ENCODE data around the gene CCL27.
"Not testable (repeated sequence)": the region's sequence is repeated elsewhere in the genome, so short reads cannot be mapped to it uniquely, and the experiment has no call there.

Gene CCL27

DNA sequence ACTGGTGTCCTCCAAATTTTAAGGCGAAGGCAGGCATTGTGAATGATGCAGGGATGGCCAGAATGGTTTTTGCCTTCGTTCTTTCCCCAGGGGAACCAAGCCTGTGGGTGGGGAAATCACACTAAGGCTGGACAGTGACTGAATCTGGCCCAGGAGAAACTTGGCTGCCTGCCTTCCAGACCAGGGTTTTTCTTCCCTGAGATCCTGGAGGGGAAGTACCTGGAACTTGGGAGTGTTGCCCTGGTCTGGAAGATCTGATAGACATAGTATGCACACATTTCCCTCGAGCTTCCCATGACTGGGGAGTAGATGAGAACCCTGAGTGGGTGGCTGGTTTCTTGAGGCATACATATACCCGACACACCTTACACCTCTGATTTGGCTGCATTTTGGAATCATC lies 11.1 kb downstream of the CCL27 start:
- DNase-seq (ENCODE audit: low read depth in 3 of 3): no peak

DNA sequence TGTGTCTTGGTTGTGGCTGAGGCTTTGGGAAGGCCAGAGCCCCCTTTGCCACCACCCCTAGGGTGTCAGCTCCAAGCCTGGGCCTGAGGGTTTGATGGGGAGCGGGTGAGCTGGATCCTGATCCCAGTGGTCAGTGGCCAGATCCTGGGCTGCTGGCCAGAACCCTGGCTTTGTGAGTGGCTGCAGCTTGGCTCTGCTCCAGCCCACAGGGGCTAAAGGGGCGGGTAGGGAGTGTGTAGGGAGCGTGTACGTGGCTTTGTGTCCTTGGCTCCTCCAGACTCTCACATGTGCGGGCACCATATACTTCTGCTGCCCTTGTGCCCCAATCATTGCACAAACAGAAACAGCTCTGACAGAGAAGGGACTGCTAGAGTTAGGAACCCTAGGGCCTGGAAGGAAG lies 11.6 kb downstream of the CCL27 start:
- DNase-seq (ENCODE audit: low read depth in 3 of 3): no peak

DNA sequence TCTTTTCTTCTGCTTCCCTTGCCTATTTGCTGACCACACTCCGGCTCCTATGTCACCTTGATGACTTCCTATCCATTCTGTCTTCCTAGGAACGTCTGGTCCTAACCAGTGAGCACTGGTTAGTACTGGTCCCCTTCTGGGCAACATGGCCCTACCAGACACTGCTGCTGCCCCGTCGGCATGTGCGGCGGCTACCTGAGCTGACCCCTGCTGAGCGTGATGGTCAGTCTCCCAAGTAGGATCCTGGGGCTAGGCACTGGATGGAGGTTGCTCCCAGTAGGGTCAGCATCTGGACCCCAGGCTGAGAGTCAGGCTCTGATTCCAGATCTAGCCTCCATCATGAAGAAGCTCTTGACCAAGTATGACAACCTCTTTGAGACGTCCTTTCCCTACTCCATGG lies 13.8 kb downstream of the CCL27 start:
- no peak for DNase-seq (ENCODE audit: low read depth in 3 of 3)

DNA sequence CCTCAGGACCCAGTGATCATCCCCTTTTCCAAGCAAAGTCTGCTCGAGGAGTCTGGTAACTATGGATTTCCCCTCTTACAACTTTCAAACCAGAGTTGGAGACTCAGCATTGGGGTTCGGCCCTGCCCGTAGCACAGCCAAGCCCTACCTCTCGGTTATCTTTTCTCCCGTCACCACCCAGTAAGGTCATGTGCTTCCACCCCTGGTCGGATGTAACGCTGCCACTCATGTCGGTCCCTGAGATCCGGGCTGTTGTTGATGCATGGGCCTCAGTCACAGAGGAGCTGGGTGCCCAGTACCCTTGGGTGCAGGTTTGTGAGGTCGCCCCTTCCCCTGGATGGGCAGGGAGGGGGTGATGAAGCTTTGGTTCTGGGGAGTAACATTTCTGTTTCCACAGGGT lies 14.8 kb downstream of the CCL27 start:
- DNase-seq (ENCODE audit: low read depth in 3 of 3): no peak

DNA sequence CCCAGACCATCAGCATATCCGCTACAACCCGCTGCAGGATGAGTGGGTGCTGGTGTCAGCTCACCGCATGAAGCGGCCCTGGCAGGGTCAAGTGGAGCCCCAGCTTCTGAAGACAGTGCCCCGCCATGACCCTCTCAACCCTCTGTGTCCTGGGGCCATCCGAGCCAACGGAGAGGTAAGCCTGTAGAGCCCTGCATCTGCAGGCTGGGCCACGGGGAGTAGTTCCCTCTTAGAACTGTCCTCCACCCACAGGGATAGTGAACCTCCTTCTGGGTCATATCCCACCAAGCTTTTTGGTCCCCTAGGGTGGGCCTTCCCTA lies 15.4 kb downstream of the CCL27 start:
- no peak for DNase-seq (ENCODE audit: low read depth in 3 of 3)

DNA sequence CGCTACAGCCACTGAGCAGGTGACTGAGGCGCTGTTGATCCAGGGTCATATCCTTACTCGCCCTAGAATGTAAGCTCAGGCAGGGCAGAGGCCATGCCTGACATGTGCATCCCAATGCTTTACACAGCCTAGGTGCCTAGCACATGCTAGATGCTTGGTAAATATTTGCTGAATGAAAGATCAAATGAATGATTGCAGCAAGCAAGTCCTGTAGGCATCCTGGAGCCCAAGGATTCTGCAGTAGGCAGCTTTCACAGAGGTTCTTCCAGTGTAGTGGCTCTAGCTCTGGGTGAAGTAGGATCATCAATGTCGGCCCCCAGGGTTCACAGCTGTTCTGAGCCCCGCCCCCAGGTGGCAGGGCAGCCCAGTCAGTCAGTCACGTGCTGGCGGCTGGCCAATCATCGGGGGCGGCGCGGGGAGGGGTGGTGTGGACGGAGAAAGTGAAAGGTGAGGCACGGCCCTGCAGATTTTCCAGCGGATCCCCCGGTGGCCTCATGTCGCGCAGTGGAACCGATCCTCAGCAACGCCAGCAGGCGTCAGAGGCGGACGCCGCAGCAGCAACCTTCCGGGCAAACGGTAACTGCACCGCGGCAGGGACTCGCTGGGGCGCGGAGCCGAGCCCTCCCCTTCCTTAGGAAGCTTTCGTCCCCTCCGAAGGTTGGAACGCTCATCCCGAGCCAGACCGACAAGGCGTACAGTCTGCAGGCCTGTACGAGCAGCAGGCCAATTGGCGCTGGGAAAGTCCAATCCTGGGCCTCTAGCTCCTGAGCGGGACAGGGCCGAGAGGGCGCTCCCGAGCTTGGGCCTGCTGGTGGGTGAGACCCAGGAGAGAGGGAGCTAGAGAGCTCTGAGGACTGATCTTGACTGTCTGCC lies 16.0 kb downstream of the CCL27 start, which contains the start of gene GALT:
GALT (plus strand) TSS at position 465 of the 873 bp plus-strand sequence; CDS start at position 495, 30 bp downstream.
- peak; percentile 95 to 98 (median 97) for DNase-seq (ENCODE audit: low read depth in 3 of 3)

DNA sequence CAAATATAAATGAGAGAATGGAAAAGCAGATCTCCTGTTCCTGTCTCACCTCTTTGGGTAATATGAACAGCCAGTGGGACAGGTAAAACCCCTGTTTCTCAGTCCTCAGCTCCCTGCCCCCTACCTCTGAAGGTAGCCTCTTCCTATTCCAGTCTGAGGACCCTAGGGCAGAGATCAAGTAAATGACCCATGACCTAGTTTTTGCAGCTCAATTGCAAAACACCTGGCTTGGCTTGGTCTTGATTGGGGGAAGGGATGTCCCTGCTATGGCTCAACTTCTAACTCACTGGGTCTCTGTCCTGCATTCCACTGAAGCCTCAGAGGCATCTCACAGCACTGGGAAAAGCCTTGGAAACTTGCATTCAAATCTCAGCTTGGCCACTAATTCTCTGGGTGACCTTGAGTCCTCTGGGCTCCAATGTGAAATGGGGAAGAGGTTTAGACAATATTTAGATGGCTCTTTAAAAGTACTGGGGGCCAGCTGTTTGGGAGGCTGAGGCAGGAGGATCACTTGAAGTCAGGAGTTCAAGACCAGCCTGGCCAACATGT lies 17.6 kb downstream of the CCL27 start:
- no peak for DNase-seq (ENCODE audit: low read depth in 3 of 3)

DNA sequence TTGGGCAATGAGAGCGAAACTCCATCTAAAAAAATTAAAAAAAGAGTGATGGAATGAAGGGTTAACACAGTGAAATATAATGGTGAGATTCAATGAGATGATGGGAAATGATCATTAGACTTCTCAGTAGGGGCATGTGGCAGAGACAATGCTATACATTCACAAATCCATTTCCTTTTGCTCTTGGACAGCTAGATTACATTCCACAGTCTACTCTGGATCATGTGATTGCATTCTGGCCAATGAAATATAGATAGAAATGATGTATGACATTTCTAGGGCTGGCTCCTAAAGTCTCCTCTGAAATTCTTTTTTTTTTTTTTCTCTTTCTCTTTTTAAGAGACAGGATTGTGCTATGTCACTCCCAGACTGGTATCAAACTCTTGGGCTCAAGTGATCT lies 19.8 kb downstream of the CCL27 start:
- no peak for DNase-seq (ENCODE audit: low read depth in 3 of 3)

DNA sequence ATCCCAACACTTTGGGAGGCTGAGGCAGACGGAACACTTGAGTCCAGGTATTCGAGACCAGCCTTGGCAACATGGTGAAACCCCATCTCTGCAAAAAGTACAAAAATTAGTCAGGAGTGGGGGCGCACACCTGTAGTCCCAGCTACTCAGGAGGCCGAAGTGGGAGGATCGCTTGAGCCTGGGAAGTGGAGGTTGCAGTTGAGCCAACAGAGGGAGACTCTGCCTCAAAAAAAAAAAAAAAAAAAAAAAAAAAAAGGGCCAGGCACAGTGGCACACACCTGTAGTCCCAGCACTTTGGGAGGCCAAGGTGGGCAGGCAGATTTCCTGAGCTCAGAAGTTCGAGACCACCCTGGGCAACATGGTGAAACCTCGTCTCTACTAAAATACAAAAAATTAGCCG lies 23.1 kb downstream of the CCL27 start:
- not testable (repeated sequence) for DNase-seq (ENCODE audit: low read depth in 3 of 3)

DNA sequence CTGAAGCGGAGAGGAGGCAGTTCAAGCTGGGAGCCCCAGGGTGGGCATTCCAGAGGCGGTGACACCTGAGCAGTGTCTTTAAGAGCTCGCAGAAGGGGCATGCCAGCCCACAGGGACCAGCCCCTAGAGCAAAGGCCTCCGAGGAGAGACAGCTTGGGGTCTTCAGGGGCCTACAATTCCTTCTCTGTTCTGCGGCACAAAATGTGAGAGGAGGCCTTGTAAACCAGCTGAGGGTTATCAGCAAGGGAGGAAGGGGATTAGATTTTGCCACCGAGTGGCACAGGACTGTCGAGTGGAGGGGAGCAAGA lies 24.4 kb downstream of the CCL27 start:
- no peak for DNase-seq (ENCODE audit: low read depth in 3 of 3)

DNA sequence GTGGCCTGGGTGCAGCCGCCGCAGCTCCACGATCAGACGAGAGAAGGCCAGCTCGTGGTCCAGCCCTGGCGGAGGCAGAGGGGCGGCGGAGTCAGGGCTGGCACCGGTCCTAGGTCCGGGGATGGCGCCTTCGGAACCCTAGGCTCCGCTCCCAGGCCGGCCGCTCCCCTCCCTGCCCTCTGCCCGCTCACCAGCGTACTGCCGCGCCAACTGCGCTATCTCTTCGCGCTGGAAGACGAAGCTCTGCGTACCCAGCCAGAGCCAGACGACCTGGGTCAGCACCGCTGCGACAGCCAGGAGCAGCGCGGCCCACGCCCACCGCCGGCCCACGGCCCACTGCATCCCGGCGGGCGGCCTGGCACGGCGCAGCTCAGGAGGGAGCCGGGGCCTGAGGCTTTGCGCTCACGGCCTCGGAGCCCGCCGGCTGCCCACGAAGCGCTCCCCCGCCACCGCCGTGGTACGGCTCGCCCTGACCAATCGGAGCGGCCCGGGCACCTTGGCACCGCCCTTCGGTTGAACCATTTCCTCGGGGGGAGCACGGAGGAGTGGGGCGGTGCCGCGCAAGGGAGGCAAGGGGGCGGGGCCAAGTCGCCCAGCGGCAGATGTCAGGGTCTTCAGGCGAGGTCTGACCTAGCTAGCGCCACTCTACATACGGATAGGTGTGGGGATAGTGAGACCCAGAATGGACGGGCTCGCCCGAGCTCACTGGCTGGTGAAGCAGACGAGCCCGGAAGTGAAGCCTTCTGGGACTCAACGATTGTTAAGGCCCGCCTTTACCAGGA lies 24.9 kb downstream of the CCL27 start, which contains the start of gene SIGMAR1:
SIGMAR1 (minus strand) TSS at position 432 of the 782 bp plus-strand sequence; CDS start at position 342, 90 bp downstream.
- DNase-seq (ENCODE audit: low read depth in 3 of 3): peak; percentile 89 to 94 (median 92)

DNA sequence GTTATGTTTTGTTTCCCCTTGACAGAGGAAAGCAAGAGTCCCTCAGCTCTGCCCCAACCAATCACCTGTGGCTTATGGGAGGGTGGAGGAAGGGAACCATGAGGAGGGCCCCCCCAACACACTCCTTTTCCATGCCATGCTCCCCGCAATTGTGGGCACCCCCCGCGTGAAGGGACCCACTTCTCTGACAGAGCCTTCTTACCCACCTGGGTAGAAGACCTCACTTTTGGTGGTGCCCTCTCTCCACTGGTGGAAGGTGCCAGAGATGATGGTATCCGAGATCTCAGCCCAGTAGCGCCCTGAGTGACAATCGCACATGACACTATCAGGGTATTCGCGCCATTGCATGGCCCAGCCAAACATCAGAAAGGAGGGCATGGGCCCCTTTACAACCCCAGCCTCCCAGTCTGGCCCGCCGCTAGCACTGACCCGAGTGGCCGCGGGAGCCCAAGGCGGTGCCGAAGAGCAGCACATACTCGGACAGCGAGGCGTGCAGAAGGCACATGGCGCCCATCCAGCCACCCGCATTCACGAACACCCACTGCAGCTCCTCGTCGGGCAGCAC lies 25.6 kb downstream of the CCL27 start:
- DNase-seq (ENCODE audit: low read depth in 3 of 3): no peak

DNA sequence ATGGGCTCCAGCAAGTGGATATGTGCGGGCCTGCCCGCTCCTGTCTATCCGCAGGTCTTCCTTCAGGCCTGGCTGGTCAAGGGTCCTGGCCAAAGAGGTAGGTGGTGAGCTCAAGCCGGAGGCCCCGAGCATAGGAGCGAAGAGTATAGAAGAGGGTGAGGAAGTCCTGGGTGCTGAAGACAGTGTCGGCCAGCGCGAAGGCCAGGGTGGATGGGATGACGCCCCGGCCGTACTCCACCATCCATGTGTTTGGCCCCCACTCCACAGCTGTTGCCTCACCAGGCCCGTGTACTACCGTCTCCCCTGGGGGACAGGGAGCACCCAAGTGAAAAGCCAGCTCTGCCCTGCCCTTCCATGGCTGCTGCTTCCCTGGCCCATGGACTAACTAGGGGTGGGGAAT lies 26.9 kb downstream of the CCL27 start:
- DNase-seq (ENCODE audit: low read depth in 3 of 3): no peak

DNA sequence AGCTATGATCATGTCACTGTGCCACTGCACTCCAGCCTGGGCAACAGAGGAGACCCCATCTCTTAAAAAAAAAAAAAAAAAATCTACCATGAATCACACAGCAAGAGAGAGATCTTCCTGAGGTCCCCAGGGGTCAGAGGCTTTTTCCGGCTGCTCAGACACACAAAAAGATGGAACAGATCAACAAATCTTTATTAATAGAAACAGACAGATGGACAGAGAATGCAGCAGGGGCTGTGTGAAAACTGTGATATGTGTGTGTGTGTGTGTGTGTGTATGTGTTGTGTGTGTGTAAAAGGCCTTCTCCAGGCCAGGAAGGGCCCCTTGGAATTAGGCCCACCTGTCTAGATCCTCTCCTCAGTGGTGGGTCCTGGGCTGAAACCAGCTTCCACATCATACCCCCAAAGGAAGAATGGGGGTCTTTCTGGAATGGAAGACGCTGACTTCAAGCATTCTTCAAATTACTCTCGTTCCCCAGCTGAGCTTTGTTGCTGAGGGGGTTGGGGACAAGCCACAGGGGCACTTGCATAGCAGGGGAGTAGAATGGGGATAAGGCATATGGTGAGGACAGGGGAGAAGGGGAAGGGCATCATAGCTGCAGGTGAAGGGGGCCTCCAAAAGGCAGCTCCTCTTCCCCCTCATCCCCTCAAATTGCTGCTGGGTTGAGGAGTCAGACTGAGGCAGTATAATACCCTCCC lies 27.8 kb downstream of the CCL27 start:
- no peak for DNase-seq (ENCODE audit: low read depth in 3 of 3)

DNA sequence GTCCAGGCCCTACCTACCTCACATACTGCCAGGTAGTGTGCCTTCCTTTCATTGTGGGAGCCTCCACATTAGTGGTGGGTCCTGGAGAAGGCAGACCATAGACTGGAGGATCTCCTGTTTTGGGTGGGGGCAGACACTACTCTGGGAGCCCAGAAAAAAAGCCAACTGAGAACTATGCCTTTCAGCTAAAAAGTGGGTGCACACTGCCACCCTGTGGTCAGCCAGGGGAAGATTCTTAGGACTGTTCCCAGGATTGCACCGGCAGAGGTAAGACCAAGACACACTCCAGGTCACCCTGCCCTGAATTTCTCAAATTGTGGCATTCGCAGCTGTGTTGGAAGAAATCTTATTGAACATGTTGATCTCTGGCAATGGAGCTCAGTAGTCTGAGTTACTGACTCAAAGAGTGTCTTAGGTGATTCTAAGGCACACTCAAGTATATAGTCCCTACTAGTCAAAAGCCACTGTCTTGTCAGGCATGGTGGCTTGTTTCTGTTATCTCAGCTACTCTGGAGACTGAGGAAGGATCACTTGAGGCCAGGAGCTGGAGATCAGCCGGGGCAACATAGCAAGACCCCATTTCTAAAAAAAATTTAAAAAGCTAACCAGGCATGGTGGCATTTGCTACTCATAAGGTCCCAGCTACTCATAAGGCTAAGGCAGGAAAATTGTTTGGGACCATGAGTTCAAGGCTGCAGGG lies 28.5 kb downstream of the CCL27 start:
- DNase-seq (ENCODE audit: low read depth in 3 of 3): peak in 2 of 3 experiments; percentile 52 to 56

DNA sequence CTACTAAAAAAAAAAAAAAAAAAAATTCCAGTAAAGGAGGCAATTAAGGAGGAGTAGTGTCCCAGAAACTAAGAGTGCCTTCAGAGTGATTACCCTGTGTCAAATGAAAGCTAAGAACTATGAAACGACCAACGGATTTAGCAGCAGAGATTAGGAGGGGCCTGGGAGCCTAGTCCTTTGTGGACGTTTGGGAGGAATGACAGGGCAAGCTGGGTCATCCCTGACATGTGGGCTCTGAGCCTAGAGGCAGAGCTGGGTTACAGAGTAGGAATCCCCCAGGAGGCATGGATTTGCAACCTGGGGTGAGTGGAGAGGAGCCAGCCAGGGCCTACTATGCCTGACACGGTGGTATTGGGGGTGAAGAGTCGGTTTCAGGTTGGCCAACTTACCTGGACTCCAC lies 29.3 kb downstream of the CCL27 start:
- DNase-seq (ENCODE audit: low read depth in 3 of 3): no peak

DNA sequence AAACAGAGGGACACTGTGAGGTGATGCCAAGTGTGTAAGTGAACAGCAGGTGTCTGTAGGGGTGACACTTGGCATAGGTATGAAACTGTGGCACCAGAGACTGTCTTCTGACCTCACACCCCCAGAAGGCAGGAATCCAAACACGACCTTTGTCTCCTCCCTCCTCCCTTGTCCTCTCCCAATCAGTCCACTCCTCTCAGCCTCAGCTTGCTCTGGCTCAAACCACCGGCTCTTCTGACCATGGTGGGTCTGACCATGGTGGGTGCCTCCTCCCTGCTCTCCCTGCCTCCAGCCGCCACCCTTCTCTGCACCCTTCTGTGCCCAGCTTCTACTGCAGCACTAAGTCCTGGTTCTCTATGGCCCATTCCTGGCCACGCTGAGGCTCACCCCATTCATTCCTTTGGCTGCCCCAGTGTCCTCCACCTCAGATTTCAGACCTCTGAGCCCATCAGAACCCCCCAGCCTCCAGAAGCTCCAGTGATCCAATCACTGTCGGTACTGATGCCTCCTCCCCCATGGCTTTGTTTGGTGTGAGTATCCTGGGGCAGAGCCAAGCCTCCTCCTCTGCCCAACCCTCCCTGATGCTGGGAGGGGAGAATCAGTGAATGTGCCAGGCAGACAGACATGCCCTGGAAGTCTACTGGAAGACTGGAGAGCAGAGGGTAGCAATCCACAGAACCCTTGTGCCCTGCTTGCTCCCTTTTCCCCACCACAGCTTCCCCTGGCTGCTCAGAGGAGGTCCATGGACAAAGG lies 31.9 kb downstream of the CCL27 start:
- no peak for DNase-seq (ENCODE audit: low read depth in 3 of 3)

DNA sequence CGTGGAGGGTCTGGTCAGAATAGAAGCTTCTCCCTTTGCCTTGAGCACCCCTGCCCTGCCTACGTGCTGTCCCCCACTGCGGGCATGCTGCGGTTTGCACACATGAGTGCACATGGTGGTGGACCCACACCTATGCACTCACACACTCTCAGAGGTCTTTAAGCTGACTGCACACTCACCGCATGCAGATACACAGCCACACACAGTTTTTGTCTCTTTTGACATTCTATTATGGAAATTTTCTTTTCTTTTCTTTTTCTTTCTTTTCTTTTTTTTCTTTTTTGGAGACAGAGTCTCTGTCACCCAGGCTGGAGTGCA lies 33.0 kb downstream of the CCL27 start:
- no peak for DNase-seq (ENCODE audit: low read depth in 3 of 3)

DNA sequence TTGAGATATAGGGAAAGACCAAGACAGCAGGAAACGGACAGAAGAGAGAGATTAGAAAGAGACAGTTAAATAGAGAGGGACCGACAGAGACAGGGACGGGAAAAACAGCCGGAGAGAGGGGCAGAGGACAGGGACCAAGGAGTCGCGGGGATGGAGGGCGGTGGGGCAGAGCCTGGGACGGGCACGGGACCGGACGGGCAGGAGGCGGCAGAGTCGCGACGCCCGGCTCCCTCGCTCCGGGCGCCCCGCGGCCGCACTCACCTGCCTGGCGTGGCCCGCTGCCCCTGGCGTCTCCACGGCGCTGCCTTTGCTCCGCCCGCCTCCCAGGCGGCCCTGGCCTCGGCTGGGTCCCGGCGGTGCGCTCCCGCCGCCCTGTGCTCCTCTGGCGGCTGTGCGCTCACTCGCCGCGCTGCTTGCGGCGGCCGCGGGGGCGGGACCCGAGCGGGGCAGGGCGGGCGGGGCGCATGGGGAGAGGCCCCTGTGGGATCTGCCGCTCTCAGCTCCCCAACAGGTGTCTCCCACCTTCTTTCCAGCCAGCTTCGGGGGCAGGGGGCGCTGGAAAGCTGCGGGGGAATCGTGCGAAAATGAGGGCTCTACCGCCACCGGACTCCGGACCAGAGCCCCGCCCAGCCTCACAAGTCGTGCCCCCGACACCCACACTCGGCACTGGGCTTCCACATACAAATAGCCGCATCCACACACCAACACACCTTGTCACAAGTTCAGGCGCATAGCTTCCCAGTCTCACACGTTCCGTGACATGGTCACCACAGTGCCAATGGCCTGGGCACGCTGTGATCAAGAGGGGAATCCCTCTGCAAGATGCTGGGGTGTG lies 33.6 kb downstream of the CCL27 start, which contains the start of gene ARID3C:
ARID3C (minus strand) TSS at position 411 of the 835 bp plus-strand sequence. CDS start 1,052 bp downstream, outside the sequence.
- DNase-seq (ENCODE audit: low read depth in 3 of 3): no peak

All from stimulated activated CD4-positive, alpha-beta T cell treated with anti-CD3 and anti-CD28 coated beads, TNF-alpha, amount 100 ng/mL, for 4 hours (primary cell).